Liver (tissue), 3 donors: ENCODE data around the gene FAM161B.

Experiments used
- ATF3 ChIP-seq: IDR thresholded peaks from 2 replicates; pipeline ENCODE4 v1.6.1; 2016; ENCODE audit warnings: antibody characterized with exemption
- EGR1 ChIP-seq, 2 donors: IDR thresholded peaks; 2 replicates each; pipeline ENCODE4 v1.6.1; 2016 to 2018; ENCODE audit warnings: antibody characterized with exemption in 2 of 2, low read depth in 2 of 2
- JUND ChIP-seq, 2 donors: IDR thresholded peaks; 2 replicates each; pipeline ENCODE4 v1.6.1; 2016; ENCODE audit warnings: antibody characterized with exemption in 2 of 2
- REST ChIP-seq: IDR thresholded peaks from 2 replicates; pipeline ENCODE4 v1.6.1; 2016; ENCODE audit warnings: antibody characterized with exemption, mild to moderate bottlenecking
- SP1 ChIP-seq: IDR thresholded peaks from 2 replicates; pipeline ENCODE4 v1.6.1; 2018; ENCODE audit warnings: antibody characterized with exemption, mild to moderate bottlenecking
- TAF1 ChIP-seq: conservative IDR thresholded peaks from 2 replicates; pipeline ENCODE4 v1.6.1; 2016; ENCODE audit warnings: antibody characterized with exemption, mild to moderate bottlenecking
- TF ChIP-seq, protein P1 (sequence below): fragments of 150-350 bp; IDR thresholded peaks from 2 replicates; pipeline ENCODE4 v1.5.1; 2017; ENCODE audit warnings: improper control_type of control experiment, low read depth, low read length; ENCODE audit not compliant: missing input control
- donor health status: healthy.
- donor health status: healthy.

GRCh38 chr14:73895939-73896338 lies 54.0 kb downstream of the FAM161B start:
- TF ChIP-seq ATF3 (no peak), SP1 (no peak), JUND (IDR thresholded peaks at IDR 0.05) (no peak), TAF1 (no peak), EGR1 (IDR thresholded peaks at IDR 0.05; ENCODE audit: low read depth in 2 of 2) (no peak), REST (no peak)
- TF ChIP-seq, protein P1, sequence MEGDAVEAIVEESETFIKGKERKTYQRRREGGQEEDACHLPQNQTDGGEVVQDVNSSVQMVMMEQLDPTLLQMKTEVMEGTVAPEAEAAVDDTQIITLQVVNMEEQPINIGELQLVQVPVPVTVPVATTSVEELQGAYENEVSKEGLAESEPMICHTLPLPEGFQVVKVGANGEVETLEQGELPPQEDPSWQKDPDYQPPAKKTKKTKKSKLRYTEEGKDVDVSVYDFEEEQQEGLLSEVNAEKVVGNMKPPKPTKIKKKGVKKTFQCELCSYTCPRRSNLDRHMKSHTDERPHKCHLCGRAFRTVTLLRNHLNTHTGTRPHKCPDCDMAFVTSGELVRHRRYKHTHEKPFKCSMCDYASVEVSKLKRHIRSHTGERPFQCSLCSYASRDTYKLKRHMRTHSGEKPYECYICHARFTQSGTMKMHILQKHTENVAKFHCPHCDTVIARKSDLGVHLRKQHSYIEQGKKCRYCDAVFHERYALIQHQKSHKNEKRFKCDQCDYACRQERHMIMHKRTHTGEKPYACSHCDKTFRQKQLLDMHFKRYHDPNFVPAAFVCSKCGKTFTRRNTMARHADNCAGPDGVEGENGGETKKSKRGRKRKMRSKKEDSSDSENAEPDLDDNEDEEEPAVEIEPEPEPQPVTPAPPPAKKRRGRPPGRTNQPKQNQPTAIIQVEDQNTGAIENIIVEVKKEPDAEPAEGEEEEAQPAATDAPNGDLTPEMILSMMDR: no peak
